Activated CD8-positive, alpha-beta memory T cell treated with anti-CD3 and anti-CD28 coated beads for 24 hours (primary cell): Measurements from ENCODE around the gene ZNF582.
A peak's percentile ranks its signal among the peaks of the same experiment; 100 is the strongest.
"Not testable (repeated sequence)": the region's sequence is repeated elsewhere in the genome, so short reads cannot be mapped to it uniquely, and the experiment has no call there.

ENCODE experiments used
- DNase-seq: peaks from one replicate; pipeline ENCODE4 v3.0.0-alpha.2; 2020

The ZNF582 gene

DNA sequence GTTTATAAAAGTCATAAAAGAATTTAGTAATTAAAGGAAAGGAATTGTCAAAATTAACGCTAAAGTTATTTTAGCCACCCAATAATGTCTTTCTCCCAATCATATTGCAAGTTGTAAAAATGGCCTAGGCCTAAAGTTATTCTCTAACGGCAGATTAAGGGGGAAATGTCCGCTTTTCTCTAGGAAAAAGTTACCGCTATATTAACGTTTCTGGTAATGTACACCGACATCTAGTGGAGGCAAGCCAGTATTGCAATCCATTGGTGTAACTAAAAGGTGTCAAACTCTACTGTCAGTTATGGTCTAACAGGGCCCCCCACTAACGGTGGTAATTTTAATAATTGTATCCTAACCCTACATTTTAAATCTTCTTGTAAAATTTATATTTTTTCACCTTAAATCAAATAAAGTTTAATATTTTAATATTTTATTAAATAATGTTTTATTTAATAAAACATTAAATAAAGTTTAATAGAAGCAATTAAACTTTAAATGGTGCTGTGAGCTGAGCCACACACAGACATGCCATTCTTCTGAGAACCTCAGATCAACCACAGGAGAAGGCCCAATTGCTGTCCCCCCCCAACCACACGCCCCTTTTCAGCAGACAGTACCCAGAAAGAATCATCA lies 42.8 kb downstream of the ZNF582 start:
- peak; percentile 60 for DNase-seq

DNA sequence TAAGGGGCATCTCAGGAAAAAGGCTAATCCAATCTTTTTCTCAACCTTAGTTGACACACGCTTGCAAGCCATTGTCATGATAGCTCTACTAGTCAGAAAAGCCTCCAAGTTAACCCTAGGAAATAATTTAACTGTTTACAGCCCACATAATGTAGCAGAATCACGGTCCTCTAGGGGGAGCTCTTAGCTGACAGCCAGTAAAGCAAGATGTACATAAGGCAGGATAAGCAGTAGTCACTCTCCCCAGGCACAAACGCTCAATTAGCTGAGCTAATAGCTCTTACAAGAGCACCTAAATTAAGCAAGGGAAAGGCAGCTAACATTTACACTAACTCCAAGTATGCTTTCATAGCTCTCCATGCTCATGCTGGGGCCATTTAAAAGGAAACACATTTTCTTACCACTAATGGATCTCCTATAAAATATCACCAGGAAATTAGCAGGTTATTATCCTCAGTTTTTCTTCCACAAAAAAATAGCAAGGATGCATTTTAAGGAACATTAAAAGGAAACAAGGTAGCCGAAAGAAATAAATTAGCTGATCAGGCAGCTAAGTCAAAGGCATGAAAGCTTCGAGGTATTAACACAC lies 45.0 kb downstream of the ZNF582 start:
- no peak for DNase-seq

DNA sequence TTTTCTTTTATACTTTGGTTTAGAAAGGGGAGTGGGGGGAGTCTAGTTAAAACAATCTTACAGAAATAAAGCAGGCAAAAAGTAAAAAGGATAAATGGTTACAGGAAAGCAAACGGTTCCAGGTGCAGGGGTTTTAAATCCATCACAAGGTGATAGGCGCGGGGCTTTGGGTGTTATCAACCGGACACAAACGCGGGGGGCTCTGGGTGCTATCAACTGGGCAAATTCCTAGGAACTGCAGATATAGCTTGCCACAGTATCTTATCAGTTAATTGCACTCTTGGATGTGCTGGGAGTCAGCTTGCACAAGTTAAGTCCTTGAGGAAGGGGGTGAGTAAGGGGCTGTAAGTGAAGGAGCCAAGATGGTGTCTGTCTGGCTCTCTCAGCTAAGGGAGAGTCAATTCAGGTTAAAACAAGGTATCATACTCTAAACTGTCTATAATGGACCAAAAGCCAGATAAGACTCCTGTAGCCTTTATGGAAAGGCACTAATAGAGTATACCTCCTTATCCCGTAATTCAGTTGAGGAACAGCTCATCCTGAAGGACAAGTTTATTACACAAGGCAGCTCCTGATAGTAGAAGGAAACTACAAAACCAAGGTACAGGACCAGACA lies 46.1 kb downstream of the ZNF582 start:
- no peak for DNase-seq

DNA sequence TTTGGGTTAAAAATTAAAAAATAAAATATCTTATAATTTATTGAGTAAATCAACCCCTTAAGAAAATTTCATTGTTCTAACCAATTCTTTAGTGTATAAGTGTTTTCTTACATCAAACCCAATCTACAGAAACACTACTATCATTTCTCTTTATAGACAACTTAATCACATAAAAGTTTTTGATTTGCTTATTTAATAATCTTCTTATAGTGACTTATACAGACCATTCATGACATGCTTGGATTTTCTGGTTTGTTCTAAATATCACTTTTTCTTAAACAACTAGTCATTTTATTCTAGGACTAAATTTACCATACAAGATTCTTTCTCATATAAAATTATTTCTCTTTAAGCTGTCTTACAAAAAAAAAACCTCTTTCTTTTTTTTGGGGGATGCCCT lies 51.4 kb downstream of the ZNF582 start:
- DNase-seq, result no peak

DNA sequence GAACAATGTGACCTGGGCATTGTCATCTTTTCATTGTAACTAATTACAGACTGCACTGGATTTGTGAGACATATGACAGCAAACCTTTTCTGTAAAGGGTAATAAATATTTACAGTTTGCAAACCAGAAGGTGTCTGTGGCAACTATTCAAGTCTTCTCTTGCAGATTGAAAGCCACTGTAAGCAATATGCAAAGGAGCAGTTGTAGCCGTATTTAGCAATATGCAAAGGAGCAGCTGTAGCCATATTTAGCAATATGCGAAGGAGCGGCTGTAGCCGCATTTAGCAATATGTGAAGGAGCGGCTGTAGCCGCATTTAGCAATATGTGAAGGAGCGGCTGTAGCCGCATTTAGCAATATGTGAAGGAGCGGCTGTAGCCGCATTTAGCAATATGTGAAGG lies 54.3 kb downstream of the ZNF582 start:
- DNase-seq, result not testable (repeated sequence)

DNA sequence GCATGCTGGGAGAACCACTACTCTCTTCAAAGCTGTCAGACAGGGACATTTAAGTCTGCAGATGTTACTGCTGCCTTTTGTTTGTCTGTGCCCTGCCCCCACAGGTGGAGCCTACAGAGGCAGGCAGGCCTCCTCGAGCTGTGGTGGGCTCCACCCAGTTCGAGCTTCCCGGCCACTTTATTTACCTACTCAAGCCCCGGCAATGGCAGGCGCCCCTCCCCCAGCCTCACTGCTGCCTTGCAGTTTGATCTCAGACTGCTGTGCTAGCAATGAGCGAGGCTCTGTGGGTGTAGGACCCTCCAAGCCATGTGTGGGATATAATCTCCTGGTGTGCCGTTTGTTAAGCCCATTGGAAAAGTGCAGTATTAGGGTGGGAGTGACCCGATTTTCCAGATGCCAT lies 56.3 kb downstream of the ZNF582 start:
- DNase-seq, result not testable (repeated sequence)

DNA sequence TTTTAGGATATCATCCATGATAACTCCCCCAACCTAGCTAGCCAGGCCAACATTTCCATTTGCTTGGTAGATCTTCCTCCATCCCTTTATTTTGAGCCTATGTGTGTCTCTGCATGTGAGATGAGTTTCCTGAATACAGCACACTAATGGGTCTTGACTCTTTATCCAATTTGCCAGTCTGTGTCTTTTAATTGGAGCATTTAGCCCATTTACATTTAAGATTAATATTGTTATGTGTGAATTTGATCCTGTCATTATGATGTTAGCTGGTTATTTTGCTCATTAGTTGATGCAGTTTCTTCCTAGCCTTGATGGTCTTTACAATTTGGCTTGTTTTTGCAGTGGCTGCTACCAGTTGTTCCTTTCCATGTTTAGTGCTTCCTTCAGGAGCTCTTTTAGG lies 58.0 kb downstream of the ZNF582 start:
- not testable (repeated sequence) for DNase-seq

DNA sequence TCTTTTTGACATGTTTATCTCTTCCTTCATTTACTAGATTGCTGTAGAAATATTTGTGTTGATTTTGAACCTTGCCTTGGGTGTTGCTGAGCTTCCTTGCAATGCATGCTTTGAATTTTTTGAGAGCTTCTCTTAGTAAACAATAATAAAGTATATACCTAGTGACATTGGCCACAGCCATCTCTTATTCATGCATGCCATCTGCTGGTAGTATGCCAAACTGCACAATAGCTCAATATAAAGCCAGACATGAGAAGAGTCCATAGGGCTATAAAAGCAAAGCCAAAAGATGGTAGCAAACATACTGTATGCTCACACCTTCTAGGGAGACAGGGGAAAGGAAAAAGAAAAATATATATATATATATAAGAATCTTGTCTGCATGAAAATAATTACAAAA lies 59.8 kb downstream of the ZNF582 start:
- DNase-seq, result no peak
